ENCODE results near the gene EVPLL.
"Not testable (repeated sequence)": the region's sequence is repeated elsewhere in the genome, so short reads cannot be mapped to it uniquely, and the experiment has no call there.

DNA sequence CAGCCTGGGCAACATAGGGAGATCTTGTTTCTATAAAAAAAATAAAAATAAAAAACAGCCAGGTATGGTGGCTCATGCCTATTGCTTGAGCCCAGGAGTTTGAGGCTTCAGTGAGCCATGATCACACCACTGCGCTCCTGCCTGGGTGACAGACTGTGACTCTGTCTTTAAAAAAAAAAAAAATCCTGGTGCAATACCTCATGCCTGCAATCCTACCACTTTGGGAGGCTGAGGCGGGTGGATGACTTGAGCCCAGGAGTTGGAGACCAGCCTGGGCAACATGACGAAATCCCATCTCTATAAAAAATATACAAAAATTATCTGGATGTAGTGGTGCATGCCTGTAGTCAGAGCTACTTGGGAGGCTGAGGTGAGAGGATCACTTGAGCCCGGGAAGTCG lies 1.0 kb downstream of the EVPLL start:
- TF ChIP-seq EP300, POLR2A, POLR2AphosphoS5 (IDR thresholded peaks at IDR 0.05): not testable (repeated sequence)
- TF ChIP-seq, protein P1, sequence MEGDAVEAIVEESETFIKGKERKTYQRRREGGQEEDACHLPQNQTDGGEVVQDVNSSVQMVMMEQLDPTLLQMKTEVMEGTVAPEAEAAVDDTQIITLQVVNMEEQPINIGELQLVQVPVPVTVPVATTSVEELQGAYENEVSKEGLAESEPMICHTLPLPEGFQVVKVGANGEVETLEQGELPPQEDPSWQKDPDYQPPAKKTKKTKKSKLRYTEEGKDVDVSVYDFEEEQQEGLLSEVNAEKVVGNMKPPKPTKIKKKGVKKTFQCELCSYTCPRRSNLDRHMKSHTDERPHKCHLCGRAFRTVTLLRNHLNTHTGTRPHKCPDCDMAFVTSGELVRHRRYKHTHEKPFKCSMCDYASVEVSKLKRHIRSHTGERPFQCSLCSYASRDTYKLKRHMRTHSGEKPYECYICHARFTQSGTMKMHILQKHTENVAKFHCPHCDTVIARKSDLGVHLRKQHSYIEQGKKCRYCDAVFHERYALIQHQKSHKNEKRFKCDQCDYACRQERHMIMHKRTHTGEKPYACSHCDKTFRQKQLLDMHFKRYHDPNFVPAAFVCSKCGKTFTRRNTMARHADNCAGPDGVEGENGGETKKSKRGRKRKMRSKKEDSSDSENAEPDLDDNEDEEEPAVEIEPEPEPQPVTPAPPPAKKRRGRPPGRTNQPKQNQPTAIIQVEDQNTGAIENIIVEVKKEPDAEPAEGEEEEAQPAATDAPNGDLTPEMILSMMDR (IDR thresholded peaks at IDR 0.05) = not testable (repeated sequence)

All from sigmoid colon (tissue), 4 donors.